Mammary epithelial cell (primary cell): ENCODE data around the gene OGDH.

Experiments used
- EZH2 ChIP-seq: IDR thresholded peaks from 2 replicates; pipeline ENCODE4 v1.6.1; 2012; ENCODE audit warnings: low read length, inconsistent platforms, borderline replicate concordance
- TF ChIP-seq, protein P1 (sequence below), 2 donors: IDR thresholded peaks in 1 of 2; conservative IDR thresholded peaks in 1 of 2; 2 replicates each; pipeline ENCODE4 v1.5.1; 2011 to 2012; ENCODE audit warnings: inconsistent platforms in 2 of 2, low read length in 2 of 2, mild to moderate bottlenecking in 2 of 2, control low read depth in 1 of 2, low read depth in 1 of 2; ENCODE audit not compliant: insufficient read depth in 1 of 2; ENCODE audit errors: extremely low read depth in 1 of 2

DNA sequence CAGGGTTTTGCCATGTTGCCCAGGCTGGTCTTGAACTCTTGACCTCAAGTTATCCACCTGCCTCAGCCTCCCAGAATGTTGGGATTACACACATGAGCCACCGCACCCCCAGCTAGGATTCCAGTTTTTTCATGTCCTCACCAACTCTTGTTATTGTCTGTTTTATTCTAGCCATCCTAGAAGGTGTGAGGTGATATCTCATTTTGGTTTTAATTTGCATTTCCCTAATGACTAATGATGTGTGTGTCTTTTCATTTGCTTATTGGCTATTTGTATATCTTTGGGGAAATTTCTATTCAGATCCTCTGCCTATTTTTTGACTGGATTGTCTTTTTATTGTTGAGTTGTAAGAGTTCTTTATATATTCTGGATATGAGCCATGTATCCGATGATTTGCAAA is 83.0 kb downstream of the OGDH start:
- TF ChIP-seq, protein P1, sequence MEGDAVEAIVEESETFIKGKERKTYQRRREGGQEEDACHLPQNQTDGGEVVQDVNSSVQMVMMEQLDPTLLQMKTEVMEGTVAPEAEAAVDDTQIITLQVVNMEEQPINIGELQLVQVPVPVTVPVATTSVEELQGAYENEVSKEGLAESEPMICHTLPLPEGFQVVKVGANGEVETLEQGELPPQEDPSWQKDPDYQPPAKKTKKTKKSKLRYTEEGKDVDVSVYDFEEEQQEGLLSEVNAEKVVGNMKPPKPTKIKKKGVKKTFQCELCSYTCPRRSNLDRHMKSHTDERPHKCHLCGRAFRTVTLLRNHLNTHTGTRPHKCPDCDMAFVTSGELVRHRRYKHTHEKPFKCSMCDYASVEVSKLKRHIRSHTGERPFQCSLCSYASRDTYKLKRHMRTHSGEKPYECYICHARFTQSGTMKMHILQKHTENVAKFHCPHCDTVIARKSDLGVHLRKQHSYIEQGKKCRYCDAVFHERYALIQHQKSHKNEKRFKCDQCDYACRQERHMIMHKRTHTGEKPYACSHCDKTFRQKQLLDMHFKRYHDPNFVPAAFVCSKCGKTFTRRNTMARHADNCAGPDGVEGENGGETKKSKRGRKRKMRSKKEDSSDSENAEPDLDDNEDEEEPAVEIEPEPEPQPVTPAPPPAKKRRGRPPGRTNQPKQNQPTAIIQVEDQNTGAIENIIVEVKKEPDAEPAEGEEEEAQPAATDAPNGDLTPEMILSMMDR (conservative IDR thresholded peaks at IDR 0.05 in 1 of 2, IDR thresholded peaks at IDR 0.05 in 1 of 2; ENCODE audit: extremely low read depth in 1 of 2, insufficient read depth in 1 of 2, low read depth in 1 of 2, low read length in 2 of 2): no peak
- no peak for TF ChIP-seq EZH2
